GM18858 (cell line): ENCODE results near the gene NFATC2.

Experiments used
- ATAC-seq: cut with Tn5 transposase; IDR thresholded peaks from one replicate; pipeline ENCODE4 v1.9.1; 2021; ENCODE audit not compliant: unreplicated experiment

NFATC2 gene

DNA sequence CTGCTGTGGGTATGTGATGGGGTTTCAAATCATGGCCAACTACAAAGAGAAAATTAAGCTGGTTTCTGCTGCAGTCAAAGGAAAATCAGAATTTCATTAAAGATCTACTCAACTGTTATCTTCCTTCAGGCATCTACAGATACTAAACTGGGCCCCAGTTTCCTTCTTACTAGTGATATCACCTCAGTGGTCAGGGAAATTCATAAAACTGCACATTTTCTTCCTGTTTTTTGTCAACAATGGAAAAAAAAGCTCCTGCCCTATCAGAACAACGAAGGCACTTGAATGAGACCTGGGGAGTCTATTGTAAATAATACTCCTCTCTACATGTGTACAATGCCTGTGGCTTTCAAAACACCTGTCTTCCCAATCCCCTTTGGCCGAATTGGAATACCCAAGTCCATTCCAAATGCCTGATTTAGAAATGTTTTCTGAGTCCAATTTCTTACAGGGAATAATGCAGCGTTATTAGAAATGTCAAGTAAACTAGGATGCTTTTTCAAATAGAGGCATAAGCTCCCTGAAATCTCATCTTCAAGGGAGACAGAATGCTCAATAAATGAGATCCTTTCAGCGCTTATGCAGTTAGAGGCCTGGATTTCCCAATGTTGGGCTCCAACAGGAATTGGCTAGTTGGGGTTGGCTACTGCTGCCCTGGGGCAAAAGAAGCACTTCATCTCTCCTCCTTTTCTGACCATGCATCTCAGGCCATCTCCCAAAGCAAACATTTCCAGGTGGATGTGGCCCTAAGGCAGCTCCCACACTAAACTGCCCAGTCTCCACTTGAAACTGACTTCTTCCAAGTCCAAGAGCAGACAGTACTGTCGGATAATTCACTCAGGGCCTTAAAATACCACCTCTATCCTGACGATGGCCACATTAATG is 143.3 kb downstream of the NFATC2 start:
- no peak for ATAC-seq

DNA sequence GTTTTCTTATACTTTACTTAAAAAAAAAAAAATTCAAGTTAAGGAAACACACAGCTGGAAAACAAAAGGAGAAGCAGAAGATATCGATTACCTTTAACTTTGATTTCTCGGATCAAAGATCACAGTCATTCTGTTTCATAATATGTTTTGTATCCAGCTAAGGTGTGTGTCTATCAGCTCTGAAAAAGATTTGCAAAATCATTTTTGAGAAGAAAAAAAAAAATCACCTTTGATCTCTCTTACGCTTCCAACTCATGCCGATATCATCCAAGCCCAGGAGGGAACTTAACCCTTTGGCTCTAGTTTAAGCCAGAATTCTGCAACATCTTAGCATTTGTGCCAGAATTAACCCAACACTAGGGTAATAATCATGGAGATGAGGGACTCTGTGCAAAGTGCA is 144.0 kb downstream of the NFATC2 start:
- no peak for ATAC-seq

DNA sequence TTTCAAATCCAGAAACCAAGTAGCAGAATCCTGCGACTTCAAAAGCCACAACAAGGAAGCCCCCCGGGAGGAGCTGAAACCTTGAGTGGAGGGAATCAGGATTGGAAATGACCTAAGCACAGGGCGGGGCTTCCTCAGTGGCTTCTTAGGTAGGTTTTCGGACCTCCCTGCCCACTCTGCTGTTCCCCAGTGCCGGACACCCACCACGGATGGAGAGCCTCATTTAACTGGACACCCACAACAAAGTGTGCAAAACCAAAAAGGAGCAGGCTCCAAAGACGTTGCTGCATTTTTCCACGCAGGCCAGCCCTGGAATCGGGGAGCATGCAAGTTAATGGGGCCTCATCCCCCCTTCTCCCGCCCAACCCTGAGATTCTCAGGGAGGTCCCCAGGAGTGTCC is 144.4 kb downstream of the NFATC2 start:
- no peak for ATAC-seq

DNA sequence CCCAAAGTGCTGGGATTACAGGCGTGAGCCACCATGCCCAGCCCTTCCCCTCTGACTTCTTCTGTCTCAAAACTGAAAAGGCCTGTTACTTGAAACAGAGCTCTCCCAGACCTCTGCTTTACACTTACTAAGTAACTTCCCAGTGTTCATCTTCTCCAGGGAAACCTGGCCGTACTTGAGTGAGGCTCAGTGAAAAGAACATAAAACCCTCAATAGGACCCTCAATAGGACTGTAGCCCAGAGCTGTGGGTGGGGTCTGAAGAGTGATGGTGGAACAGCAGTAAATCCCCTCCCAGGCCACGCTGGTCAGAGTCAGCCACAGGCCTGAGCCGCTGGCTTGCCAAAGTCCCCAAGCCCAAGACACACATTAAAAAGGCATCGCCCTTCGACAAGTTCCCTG is 145.4 kb downstream of the NFATC2 start:
- no peak for ATAC-seq

DNA sequence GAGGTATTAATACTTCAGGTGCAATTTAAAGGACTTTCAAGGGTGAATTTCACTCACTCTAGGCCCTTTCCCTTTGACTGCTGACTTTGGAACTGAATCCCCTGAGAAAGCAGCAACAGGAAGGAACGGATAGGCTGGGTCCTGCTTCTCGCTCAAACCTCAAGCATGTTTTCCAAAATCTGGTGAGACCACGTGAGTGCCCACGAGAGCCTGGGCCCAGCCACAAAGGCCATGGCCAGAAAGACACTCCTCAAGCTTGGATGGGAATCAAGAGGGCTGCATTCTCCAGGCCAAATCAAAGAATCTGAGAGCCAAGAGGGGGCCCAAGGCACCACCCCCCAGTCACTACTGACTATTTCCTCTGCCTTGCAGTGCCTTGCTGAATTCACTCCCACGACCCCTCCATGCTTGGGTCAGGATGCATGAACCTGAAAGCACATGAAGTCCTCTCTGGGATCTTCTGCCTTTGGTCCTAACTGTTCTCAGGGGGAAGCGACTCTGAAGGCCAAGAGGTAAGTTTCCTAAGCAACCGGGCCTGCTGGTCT is 146.1 kb downstream of the NFATC2 start:
- no peak for ATAC-seq

DNA sequence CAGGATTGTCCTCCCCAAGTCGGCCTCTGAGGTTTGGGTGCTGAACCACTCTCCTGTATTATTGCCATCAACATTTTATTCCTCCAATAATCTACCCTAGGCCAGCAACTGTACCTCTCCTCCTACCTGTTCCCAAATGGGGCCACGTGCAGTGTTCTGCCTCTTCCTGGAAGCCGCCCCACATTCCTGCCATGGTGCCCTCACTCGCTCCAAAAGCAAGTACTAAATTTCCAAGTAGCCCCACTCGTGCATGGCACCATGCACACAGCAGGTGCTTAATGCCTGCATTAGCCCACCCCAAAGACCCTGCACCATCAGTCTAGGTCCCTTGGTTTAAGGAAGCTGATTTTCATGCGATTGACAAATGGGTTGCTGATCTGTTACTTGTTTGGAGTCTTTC is 147.8 kb downstream of the NFATC2 start:
- no peak for ATAC-seq

DNA sequence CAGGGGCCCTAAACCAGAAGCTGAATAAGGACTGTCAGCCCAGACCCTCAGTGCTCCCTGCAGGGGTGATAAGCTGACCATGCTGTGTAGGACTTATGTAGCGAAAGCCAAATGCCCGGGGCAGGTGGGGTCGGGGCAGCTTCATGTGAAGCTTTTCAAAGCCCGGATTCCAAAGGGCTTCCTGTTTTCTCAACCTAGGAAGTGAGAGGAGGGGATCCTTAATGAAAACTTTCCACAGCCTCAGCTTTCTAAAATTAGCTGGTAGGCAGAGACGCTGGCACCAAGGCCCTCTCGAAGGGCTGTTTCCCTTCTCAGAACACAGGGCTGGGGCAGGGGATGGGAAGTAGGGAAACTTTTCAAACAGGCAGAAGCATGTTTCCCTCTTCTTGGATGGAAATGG is 148.9 kb downstream of the NFATC2 start:
- no peak for ATAC-seq

DNA sequence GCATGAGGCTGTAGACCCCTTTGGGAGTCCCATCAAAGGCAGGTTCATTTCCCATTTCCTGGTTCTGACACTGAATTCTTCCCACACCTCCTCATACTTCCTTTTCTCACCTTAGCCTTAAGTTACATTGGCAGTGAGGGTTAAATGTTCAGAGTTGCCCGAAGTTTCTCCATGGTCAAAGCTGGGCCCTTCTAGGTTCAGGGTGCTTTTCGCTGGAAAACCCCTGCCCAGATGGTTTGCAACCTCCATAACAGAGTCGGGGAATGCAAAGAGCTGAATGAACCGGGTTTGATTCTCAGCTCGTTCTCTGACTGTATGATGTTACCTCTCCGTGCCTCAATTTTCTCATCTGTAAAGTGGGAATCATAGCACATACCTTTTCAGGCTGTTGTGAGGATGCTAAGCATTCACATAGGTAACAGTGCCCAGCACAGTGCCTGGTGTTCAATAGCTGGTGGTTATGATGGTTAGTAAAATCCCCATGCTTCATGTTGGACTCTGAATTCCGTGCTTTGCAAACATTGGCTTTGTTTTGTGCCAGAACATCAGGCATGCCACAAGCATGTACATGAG is 149.8 kb downstream of the NFATC2 start:
- no peak for ATAC-seq

DNA sequence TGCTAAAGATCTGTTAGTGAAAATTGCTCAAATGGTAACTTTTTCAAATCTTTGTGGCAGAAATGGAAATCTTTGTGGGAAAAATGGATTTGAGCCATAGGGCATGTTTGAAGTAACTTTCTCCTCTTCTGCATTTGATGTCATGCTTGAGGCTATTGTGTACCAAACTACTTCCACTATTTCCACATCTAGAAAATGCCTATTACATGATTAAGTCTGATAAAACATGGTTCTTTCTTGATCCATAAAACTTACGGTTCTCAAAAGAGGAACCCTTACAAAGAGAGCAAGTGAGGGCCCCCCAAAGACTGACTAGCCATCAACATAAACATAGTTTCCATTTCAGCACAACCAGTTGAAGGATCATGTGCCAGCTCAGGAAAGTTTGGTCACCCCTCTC is 150.6 kb downstream of the NFATC2 start:
- no peak for ATAC-seq

DNA sequence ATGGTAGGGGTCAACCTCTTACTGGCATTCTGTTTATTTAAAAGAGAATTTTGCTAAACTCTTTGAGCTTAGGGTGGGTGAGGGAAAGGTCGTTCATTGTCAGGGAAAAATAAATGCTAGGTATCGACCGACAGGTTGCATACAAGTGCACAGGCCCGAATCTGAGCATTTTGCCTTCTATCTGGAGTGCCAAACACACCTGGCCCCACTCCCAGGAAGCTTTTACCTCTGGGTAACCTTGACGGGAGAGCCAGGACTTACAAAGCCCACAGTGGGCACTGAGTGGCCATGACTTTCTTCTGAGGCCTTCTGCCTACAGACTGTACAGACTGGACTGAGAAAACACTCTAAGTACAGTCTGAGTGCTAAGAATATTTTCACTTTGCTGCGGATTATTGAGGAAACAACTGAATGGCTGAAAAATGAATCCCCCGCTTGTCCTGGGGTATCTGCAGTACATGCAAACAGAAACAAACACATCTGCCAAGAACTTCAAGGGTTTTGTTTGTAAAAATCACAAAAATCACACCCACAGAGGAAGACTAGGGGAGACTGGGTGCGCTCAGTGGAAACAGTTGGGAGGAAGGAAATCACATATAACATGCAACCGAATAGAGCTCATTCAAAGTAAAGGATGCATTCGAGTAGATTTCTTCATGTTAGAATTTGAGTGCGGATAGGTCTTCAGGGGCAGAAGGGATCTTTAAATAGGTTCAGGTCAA is 152.8 kb downstream of the NFATC2 start:
- ATAC-seq, result no peak

DNA sequence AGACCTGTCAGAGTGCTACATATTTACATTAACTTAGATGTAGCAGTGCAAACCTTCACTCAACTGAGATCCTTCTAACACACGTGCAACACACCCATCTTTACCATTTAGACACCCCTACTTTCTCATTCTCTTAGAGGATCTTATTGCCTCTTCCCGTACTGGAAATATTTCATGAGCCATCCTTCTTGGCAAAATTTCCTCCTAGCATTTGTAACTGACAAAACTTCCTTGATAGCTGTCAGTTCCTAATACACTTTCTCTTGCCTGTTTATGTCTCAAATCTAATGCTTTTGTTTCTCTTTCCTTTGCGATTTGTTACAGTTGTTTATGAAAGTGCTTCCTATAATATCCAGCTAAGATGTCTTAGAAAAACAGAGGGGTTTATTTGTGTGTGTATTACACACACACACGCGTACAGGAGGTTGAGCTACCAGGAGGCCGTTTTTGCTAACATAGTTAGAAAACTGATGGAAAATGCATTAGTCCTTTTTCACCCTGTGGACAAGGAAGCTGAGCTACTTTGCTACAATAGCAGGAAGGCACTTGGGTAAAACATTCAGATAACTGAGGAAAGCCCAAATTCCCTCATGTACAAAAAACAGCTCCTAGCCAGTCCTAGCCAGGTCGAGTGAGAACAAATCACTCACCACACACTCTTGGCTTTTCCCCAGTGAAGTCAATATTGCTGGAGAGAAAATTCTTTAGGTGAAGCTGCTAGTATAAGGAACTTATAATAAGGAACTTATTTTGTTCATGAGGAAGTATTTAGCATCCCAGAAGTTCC is 153.6 kb downstream of the NFATC2 start:
- ATAC-seq, result no peak

DNA sequence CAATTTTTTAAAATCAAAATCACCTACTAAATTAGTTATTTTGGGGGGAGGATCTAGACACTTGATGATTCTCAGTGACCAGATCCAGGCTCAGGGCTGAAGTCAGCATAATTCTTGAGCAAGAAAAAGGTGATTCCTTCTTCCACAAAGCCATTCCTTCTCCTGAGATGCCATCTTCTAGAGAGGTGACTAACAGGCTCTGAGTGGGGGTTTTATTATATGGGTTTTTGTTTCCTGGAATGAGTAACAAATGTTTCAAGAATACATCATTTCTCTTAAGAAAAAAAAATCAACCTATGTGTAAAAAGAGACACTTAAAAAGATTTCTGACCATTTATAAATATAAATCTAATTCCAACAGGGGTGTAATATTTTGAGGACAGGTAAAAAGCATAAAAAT is 154.3 kb downstream of the NFATC2 start:
- ATAC-seq, result no peak

DNA sequence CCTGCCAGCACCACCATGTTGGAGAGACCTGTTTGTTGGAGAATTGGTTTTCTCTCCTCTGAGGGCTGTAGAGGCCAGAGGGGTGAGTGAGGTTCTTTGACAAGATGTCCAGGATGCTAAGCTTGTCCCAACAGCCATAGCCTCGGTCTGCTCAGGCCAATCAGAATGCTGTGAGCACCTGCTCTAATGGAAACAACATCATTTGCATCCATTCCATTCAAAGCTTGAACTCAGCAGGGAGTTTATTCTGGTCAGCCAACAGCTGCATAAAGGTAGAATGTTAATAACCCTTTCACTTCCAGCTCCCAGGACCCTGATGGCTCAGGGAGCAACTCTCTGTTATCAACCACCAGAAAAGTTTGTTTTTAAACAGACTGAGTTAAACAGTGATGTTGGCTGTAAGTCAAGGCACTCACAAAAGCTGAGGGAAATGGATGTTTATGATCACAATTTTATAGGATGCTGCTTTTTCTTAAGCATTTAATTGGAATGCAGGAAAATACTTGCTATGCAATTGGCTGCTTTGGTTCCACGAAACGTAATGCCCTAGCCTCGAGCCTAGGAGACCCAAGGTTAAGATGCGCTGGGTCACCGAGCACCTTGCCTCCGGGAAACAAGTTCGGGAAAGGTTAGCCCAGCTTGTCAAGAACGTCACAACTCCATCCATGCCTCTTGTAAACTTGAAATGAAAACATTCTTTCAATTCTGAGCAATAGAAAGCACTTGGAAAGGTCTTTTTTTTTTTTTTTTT is 155.2 kb downstream of the NFATC2 start:
- ATAC-seq, result no peak

DNA sequence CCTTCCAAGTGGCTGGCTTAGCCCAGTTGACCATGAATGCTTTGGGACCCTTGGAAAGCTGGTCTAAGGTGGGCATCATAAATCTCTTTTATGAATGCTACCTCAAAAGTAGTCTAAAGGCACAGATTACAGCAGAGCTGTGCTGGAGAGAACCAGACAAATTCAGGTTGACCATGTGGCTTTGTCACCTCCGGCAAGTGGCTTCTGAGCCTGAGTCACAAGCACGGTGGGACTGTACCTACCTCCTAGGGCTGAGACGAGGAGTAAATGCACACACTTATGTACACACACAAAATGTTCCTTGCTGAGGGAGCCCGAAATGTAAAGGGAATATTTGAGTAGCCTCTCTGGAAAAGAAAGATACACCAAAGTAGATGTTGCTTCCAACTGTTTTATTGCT is 155.9 kb downstream of the NFATC2 start:
- no peak for ATAC-seq

DNA sequence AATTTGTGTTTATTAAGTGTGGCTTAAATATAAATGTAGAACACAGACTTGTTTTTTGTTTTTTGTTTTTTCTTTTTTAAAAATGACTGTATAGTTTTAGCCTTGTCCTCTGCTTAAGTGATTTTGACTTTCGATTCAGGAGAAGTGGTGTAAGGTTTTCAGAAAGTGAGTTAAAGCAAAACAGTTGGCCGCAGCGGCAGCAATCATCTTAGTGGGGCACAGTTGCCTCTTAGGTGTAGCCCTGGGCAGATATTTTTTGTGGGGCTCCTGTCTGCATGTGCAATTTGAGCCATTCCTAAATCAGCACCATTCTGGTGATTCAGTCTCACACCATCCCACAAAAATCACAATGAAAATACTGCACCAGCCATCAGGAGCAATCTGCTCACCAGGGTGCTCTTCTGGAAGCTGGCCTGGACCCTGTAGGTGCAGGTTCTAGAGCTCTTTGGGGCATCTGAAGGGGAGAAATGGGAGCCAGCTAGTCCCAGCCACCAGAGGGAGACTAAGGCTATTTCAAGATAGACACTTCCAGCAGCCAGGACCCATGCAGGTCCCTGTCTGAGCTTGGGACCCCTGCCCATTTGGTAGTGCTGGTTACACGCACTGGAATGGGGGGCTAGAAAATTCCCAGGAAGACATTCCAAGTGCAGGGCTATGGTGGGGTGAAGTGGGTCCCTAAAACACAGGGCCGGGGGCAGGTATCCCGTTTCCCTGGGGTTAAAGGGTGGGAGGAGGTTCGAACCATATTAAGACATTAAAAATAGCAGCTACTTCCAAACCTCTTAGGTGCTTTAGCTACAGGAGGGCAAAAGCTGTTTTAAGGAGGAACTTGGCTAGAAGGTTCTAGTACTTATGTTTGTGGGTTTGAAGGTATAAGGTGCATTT is 156.6 kb downstream of the NFATC2 start:
- no peak for ATAC-seq

DNA sequence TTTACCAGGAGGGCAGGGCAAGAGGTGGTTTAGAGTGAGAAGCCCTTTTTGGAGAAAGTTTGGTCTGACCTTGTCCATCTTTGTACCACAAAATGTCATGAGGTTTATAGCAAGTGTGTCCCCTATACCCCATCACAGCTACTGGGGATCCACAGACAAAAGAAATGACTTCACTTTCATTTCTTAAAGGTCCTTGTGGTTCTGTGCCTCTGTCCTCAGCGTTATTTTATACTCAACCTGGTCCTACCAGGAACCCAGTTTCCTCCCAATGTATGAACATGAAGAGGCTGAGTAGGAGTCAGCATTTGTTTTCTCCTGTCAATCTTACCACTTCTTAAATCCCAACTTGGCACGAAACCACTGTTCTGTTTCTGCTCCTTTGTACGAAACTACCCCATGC is 157.6 kb downstream of the NFATC2 start:
- no peak for ATAC-seq

DNA sequence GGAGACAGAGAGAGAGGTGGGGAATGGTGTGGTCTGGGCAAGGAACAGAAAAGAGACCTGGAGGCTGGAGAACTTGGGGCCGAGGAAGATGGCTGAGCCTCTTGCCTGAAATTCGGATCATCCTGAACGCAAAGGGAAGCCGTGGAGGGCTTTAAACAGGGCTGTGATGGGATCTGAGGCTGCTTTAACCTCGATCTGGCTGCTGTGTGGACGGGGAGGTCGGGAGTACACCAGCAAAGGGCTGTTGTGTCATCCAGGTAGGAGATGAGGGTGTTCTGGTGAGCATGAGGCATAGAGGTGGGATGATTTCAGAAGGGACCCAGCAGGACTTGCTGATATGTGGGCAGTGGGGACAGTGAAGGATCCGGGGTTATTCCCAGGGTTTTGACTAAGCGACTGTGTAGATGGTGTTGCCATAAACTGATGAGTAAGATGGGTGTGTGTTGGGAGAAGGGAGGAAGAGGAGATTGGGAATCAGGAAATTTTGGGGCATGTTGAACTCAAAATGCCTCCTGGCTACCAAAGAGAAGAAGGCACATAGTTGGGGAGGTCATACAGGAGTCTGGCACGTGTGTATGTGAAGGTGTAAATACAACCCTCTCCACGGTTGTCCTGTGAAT is 158.5 kb downstream of the NFATC2 start:
- no peak for ATAC-seq

DNA sequence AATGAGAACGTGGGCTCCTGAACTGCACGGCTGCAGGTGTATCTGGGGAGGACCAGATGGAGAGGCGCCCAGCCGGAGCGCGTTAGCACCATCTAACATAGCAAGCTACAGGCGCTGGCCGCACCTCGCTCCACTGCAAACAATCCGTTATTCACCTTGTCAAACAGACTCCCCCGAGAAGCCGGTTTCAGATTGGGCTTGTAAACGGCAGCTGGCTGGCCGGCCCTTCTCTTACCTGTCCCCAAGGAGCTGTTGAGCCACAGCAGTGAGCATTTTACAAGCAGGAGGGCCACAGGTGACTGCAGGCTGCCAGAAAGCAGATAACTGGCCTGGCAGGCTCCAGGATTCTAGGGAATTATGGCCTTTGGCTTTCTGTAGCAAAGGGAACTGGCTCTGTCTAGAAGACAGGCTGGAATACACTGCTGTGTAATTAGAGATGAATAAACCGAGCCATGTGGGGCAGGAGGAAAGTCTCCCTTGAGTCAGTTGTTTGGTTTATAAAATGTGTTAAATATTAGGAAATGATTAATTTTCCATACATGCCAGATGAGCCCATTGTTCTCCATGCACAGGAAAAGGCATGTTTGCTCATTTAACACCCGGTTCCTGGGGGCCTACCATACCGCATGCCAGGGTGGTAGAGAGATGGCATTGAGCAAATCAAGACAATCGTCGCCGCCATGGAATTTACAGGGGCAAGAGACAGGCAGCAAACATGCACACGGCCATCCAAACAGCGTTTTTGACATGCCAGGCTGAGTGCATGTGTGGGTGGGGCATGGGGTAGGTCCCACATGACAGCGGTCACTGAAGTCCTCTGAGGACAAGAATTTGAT is 159.3 kb downstream of the NFATC2 start:
- no peak for ATAC-seq
